ENCODE results near the gene GPR108.

The GPR108 gene

GRCh38 chr19:6696239-6696820, 41.0 kb downstream of the GPR108 start:
- intact Hi-C loops (cut with DNase I), result no loop called here
- no peak for DNase-seq

- intact Hi-C loops (cut with DNase I), result no loop called here
- no peak for DNase-seq
Measured at GRCh38 chr19:6694147-6694815, 43.1 kb downstream of the GPR108 start.

DNA sequence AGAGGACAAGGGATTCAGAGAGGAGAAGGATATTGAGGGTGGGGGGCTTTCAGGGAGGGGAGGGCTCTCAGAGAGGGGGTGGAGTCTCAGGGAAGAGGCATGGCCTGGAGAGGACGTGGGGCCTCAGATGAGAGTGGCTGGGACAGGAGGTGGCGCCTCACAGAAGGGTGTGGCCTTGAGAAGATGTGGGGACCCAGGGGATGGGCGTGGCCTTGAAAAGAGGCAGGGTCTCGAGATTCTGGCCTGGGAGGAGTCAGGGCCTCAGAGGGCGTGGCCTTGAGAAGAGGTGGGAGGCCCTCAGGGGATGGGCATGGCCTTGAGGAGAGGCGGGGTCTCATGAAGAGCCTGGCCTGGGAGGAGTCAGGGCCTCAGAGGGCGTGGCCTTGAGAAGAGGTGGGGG, 43.7 kb downstream of the GPR108 start:
- DNase-seq, result no peak
- intact Hi-C loops (cut with DNase I), result no loop called here

DNA sequence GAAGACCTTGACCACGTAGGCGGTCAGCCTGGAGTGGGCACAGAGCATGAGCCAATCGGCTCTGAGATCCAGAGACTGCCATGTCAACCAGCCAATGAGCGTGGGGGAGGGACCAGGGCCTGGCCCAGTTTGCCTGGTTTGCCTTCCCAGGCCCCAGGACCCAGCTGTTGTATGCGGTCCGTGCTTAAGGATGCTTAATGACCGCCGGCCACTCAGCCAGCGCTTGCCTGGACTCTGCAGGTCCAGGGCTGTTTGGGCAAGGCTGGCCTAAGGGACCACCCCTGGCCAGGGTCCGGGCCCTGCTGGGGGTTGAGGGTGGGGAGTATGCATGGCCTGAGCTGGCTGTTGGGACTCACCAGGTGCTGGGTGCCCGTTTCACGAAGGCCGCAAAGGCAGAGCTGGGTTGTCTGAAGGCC, 44.3 kb downstream of the GPR108 start:
- intact Hi-C loops (cut with DNase I), result no loop called here
- DNase-seq, result no peak

DNA sequence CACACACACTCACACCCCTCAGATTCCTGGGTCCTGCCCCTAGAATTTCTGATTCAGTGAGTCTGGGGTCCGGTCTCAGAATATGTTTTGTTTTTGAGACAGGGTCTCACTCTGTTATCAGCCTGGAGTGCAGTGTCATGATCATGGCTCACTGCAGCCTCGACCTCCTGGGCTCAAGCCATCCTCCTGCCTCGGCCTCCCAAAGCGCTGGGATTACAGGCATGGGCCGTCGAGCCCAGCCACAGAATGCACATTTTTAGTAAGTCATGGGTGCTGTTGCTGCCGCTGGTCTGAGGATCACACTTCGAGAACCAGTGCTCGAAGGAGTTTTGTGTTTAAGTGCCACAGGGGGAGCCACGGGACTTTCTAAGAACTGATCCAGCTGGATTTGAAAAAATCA, 45.4 kb downstream of the GPR108 start:
- intact Hi-C loops (cut with DNase I), result no loop called here
- DNase-seq, result no peak

GRCh38 chr19:6691342-6691741, 46.0 kb downstream of the GPR108 start:
- intact Hi-C loops (cut with DNase I), result no loop called here
- DNase-seq, result no peak

- no peak for DNase-seq
- intact Hi-C loops (cut with DNase I), result no loop called here
Measured at GRCh38 chr19:6690160-6690885, 47.1 kb downstream of the GPR108 start.

DNA sequence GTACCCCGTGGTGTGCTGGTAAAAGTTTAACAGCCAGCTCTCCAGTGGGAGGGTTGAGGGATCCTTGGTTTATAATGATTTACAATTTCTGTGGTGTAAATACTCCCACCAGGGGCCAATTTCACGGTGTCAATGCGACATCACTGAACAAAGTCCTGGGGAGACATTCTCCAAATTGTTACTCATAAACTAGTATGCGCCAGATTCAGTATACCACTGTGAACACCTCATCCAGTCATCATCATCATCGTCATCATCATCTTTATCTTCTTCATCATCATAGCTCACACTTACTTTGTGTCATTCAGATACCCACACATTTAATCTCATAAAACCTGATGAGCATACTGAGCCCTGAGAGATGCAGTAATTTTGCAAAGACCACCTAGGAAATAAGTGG, 50.3 kb downstream of the GPR108 start:
- intact Hi-C loops (cut with DNase I), result no loop called here
- no peak for DNase-seq

- intact Hi-C loops (cut with DNase I), result no loop called here
- DNase-seq, result no peak
Measured at GRCh38 chr19:6686628-6686975, 50.8 kb downstream of the GPR108 start.

GRCh38 chr19:6685962-6686627, 51.3 kb downstream of the GPR108 start:
- intact Hi-C loops (cut with DNase I), result no loop called here
- DNase-seq, result no peak

GRCh38 chr19:6685482-6685881, 51.9 kb downstream of the GPR108 start:
- intact Hi-C loops (cut with DNase I), result no loop called here
- DNase-seq, result no peak

GRCh38 chr19:6683971-6684370, 53.4 kb downstream of the GPR108 start:
- intact Hi-C loops (cut with DNase I), result no loop called here
- DNase-seq, result no peak

GRCh38 chr19:6682607-6683128, 54.7 kb downstream of the GPR108 start:
- no peak for DNase-seq
- intact Hi-C loops (cut with DNase I), result no loop called here

DNA sequence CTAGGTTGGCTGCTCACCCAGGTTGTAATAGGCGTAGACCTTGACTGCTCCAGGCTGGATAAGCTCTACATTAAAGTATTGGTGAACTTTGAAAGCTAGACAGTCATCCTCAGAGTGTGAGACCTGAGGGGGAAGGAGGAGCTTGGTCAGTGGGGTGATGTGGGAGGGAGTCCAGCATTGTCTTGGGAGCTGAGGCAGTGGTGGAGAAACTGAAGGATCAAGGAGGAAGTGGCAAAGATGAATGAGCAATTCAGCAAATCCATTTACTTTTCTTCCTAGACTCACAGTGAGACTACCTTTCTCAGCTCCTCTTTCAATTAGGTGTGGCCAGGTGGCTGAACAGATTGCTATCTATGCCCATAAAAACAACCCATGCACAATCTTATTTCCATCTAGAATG, 57.2 kb downstream of the GPR108 start:
- intact Hi-C loops (cut with DNase I), result no loop called here
- DNase-seq, result no peak
